MM.1S (cell line): ENCODE data around the gene EME2.

Experiments used
- DNase-seq: peaks from one replicate; pipeline ENCODE4 v3.0.0-alpha.2; 2015
- H2AFZ ChIP-seq: fragments of 300-600 bp; sonication (generic); 2 replicates; pipeline ENCODE4 v1.6.0; 2016; ENCODE audit warnings: antibody characterized with exemption, low read length
- H3F3A ChIP-seq: fragments of 300-600 bp; sonication (generic); 2 replicates; pipeline ENCODE4 v1.6.1; 2016; ENCODE audit warnings: mild to moderate bottlenecking, antibody characterized with exemption, low read length, moderate library complexity, mixed read lengths; ENCODE audit not compliant: insufficient read depth
- H3K27ac ChIP-seq: fragments of 300-600 bp; sonication (generic); 2 replicates; pipeline ENCODE4 v1.5.1; 2016; ENCODE audit warnings: mild to moderate bottlenecking, low read length
- H3K27me3 ChIP-seq: fragments of 300-600 bp; sonication (generic); replicated peaks from 2 replicates; pipeline ENCODE4 v1.6.0; 2016; ENCODE audit warnings: low read length; ENCODE audit not compliant: insufficient read depth
- H3K36me3 ChIP-seq: fragments of 300-600 bp; sonication (generic); replicated peaks from 2 replicates; pipeline ENCODE4 v1.6.1; 2016; ENCODE audit warnings: mild to moderate bottlenecking, low read length, mixed read lengths; ENCODE audit not compliant: insufficient read depth
- H3K4me1 ChIP-seq: fragments of 300-600 bp; sonication (generic); 2 replicates; pipeline ENCODE4 v1.6.1; 2016; ENCODE audit warnings: low read length, mixed read lengths
- H3K4me2 ChIP-seq: fragments of 300-600 bp; sonication (generic); 2 replicates; pipeline ENCODE4 v1.6.0; 2016; ENCODE audit warnings: low read depth, low read length
- H3K4me3 ChIP-seq: fragments of 300-600 bp; sonication (generic); 2 replicates; pipeline ENCODE4 v1.5.1; 2016; ENCODE audit warnings: low read length, mixed read lengths
- H3K79me2 ChIP-seq: fragments of 300-600 bp; sonication (generic); 2 replicates; pipeline ENCODE4 v1.6.1; 2016; ENCODE audit warnings: mixed run types, low read length, mixed read lengths
- H3K9ac ChIP-seq: fragments of 300-600 bp; sonication (generic); 2 replicates; pipeline ENCODE4 v1.6.1; 2016; ENCODE audit warnings: low read length, mixed read lengths
- H3K9me2 ChIP-seq: fragments of 300-600 bp; sonication (generic); replicated peaks from 2 replicates; pipeline ENCODE4 v1.6.1; 2016; ENCODE audit warnings: mild to moderate bottlenecking, low read length, mixed read lengths; ENCODE audit not compliant: insufficient read depth
- H3K9me3 ChIP-seq: fragments of 300-600 bp; sonication (generic); replicated peaks from 2 replicates; pipeline ENCODE4 v1.6.1; 2016; ENCODE audit warnings: mild to moderate bottlenecking, low read length, mixed read lengths; ENCODE audit not compliant: insufficient read depth
- H4K20me1 ChIP-seq: fragments of 300-600 bp; sonication (generic); 2 replicates; pipeline ENCODE4 v1.6.1; 2016; ENCODE audit warnings: mild to moderate bottlenecking, low read length, moderate library complexity, mixed read lengths; ENCODE audit not compliant: insufficient read depth
- CTCF ChIP-seq: fragments of 300-600 bp; sonication (generic); IDR thresholded peaks from 2 replicates; pipeline ENCODE4 v1.5.1; 2016; ENCODE audit warnings: antibody characterized with exemption, low read length, mixed read lengths
- EZH2 ChIP-seq: fragments of 300-600 bp; sonication (generic); optimal IDR thresholded peaks from 2 replicates; pipeline ENCODE3; 2017; ENCODE audit warnings: low read depth, mild to moderate bottlenecking, antibody characterized with exemption, low read length, mixed read lengths
- EZH2phosphoT487 ChIP-seq: fragments of 300-600 bp; sonication (generic); IDR thresholded peaks from 2 replicates; pipeline ENCODE4 v1.6.1; 2018; ENCODE audit warnings: antibody characterized with exemption, low read length

Gene EME2

GRCh38 chr16:1774448-1774780 lies 1.8 kb downstream of the EME2 start:
- TF ChIP-seq CTCF (no peak), EZH2phosphoT487 (no peak), EZH2 (no peak)
- Histone ChIP-seq H4K20me1 (no peaks in the 10 kb centered on the region), H3K4me3 (peak overlapping the region; percentile 96), H2AFZ (no peak overlapping the region), H3K27me3 (no peaks in the 10 kb centered on the region), H3K9me3 (no peaks in the 10 kb centered on the region), H3F3A (peaks cover 13% of the 10 kb centered on the region), H3K9me2 (no peaks in the 10 kb centered on the region), H3K27ac (no peak overlapping the region), H3K36me3 (no peaks in the 10 kb centered on the region), H3K79me2 (peaks cover 48% of the 10 kb centered on the region), H3K9ac (peak overlapping the region; percentile 98; the same call in 1 of the 2 replicates), H3K4me1 (0 out of 2 replicates have a peak, but pooled peaks cover 3% of the 10 kb centered on the region), H3K4me2 (peak overlapping the region; percentile 94; the same call in 1 of the 2 replicates)
- DNase-seq, result no peak

- no peak for TF ChIP-seq CTCF
- TF ChIP-seq EZH2phosphoT487, result no peak
- TF ChIP-seq EZH2, result no peak
- Histone ChIP-seq H3K36me3 (no peaks in the 10 kb centered on the region), H3F3A (peaks cover 13% of the 10 kb centered on the region), H2AFZ (no peak overlapping the region), H3K4me2 (no peak overlapping the region), H3K4me1 (0 out of 2 replicates have a peak, but pooled peaks cover 3% of the 10 kb centered on the region), H3K27ac (no peak overlapping the region), H3K4me3 (no peak overlapping the region), H3K9ac (no peak overlapping the region), H4K20me1 (no peaks in the 10 kb centered on the region), H3K9me2 (no peaks in the 10 kb centered on the region), H3K9me3 (no peaks in the 10 kb centered on the region), H3K79me2 (peaks cover 56% of the 10 kb centered on the region), H3K27me3 (no peaks in the 10 kb centered on the region)
- no peak for DNase-seq
Observed at GRCh38 chr16:1775006-1775845, 2.6 kb downstream of the EME2 start.

GRCh38 chr16:1775846-1776671 lies 3.4 kb downstream of the EME2 start:
- Histone ChIP-seq H3K27me3 (no peaks in the 10 kb centered on the region), H3K9me2 (no peaks in the 10 kb centered on the region), H4K20me1 (no peaks in the 10 kb centered on the region), H3K79me2 (peaks cover 60% of the 10 kb centered on the region), H2AFZ (no peak overlapping the region), H3K4me1 (peaks cover 3% of the 10 kb centered on the region; the same call in 1 of the 2 replicates), H3K4me3 (no peak overlapping the region), H3K36me3 (no peaks in the 10 kb centered on the region), H3K9ac (no peak overlapping the region), H3F3A (peaks cover 21% of the 10 kb centered on the region), H3K4me2 (no peak overlapping the region), H3K9me3 (no peaks in the 10 kb centered on the region), H3K27ac (no peak overlapping the region)
- DNase-seq, result no peak
- no peak for TF ChIP-seq CTCF
- TF ChIP-seq EZH2phosphoT487, result no peak
- no peak for TF ChIP-seq EZH2
